ENCODE measurements around the gene MISP3.

GRCh38 chr19:14050512-14050911 is 22.1 kb upstream of the MISP3 start:
- TF ChIP-seq POLR2AphosphoS5 (IDR thresholded peaks at IDR 0.05) (no peak), CTCF (IDR thresholded peaks at IDR 0.05; ENCODE audit: poor library complexity, severe bottlenecking) (no peak)

Measured in neural cell (in vitro differentiated cells).